B cell (primary cell): Measurements from ENCODE around the gene FSTL5.

Experiments used
- EZH2 ChIP-seq: IDR thresholded peaks from 2 replicates; pipeline ENCODE4 v1.6.1; 2012; ENCODE audit warnings: borderline replicate concordance, low read depth, mild to moderate bottlenecking, moderate library complexity, low read length; ENCODE audit not compliant: insufficient read depth, poor library complexity, severe bottlenecking
- TF ChIP-seq, protein P1 (sequence below): fragments of 200-600 bp; IDR thresholded peaks from one replicate; pipeline ENCODE4 v1.8.0; 2022; ENCODE audit warnings: antibody characterized with exemption, mild to moderate bottlenecking

DNA sequence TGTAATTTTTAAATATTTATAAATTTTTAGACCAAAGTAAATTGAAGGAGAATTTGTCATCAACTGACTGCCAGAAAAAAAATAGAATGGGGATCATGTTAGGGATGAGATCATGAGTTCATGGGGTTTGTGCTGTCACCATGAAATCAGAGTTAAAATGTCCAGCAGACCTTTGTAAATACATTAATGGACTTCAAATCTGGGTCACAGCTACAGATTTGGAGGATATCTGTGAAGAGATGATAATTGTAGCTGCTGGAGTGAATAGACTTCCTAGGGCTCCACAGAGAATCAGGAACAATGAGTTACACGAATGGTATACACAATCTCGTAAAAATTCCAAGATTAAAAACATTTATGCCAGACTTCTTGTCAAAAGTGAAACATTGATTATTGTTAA lies 6.6 kb downstream of the FSTL5 start:
- TF ChIP-seq, protein P1, sequence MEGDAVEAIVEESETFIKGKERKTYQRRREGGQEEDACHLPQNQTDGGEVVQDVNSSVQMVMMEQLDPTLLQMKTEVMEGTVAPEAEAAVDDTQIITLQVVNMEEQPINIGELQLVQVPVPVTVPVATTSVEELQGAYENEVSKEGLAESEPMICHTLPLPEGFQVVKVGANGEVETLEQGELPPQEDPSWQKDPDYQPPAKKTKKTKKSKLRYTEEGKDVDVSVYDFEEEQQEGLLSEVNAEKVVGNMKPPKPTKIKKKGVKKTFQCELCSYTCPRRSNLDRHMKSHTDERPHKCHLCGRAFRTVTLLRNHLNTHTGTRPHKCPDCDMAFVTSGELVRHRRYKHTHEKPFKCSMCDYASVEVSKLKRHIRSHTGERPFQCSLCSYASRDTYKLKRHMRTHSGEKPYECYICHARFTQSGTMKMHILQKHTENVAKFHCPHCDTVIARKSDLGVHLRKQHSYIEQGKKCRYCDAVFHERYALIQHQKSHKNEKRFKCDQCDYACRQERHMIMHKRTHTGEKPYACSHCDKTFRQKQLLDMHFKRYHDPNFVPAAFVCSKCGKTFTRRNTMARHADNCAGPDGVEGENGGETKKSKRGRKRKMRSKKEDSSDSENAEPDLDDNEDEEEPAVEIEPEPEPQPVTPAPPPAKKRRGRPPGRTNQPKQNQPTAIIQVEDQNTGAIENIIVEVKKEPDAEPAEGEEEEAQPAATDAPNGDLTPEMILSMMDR: no peak
- no peak for TF ChIP-seq EZH2
